ENCODE measurements around the gene FKBP2. TPM values are rescaled to one million over a fixed set of nuclear protein-coding genes. Genes with fewer than 3 reads are reported as not detected.
A peak's percentile ranks its signal among the peaks of the same experiment; 100 is the strongest.

FKBP2 gene
- total and polyA plus RNA-seq, 2 of the 13 experiments (the other 11 are each of a cell fraction or from before 2014, with no cell fraction given) = 30.1 to 53.3 TPM

DNA sequence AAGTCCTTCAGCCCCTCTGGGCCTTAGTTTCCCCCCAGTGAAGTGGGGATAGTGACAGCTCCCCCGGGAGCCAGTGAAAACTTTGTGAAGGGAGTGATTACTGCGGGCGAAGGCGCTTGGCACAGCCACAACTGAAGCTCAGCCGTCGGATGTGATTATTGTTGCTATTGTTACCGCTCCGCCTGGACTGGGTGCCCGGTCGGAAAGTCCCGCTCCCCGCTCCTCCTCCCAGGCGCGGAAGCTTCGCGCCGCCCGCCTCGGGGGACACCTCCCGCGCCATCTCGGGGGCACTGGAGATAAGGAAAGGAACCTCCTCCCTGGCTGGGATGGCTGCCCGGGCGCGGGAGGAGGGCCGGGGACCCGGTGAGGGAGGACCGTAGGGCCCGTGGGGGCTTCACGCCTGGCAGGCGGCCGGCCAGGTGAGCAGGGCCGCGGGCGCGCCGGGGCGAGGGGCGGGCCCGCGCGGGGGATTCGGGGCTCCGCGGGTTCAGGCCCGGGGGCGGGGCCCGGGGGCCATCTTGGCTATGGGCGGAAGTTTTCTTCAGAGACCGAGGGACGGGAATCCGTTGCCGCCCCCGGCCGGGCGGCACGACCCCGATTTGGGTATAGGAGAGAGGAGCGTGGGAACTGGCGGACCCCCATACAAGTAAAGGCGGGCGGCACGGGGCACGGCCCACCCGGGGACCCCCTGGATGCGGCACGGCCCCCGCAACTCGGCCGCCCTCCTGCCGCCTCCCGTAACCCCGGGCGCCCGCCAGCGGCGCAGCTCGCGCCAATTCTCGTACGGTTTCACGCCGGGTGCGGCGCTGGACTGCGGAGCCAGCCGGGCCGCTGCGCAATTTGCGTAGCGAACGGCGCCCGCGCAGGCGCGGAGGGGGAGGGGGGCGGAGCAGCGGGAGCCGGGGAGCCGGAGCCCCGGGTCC, 44.3 kb downstream of the FKBP2 start, which contains the start of gene GPR137 (continued):
- TF ChIP-seq ZNF142 (CRISPR knock-in tag; IDR thresholded peaks at IDR 0.05) = no peak
- TF ChIP-seq ZNF775 (CRISPR knock-in tag; IDR thresholded peaks at IDR 0.05; ENCODE audit: borderline replicate concordance) = no peak
- TF ChIP-seq SRF (IDR thresholded peaks at IDR 0.05; ENCODE audit: low read depth, low read length) = no peak
- no peak for TF ChIP-seq FOXA3 (CRISPR knock-in tag; IDR thresholded peaks at IDR 0.05)
- TF ChIP-seq ZNF879 (CRISPR knock-in tag; IDR thresholded peaks at IDR 0.05) = no peak
- no peak for TF ChIP-seq GTF2F1 (IDR thresholded peaks at IDR 0.05; ENCODE audit: low read length)
- TF ChIP-seq ZNF614 (CRISPR knock-in tag; IDR thresholded peaks at IDR 0.05; ENCODE audit: borderline replicate concordance) = peak; percentile 15; the same call in 1 of the 2 replicates
- no peak for TF ChIP-seq FOXJ3 (CRISPR knock-in tag; IDR thresholded peaks at IDR 0.05; ENCODE audit: borderline replicate concordance)
- no peak for TF ChIP-seq ZC3H13 (CRISPR knock-in tag; IDR thresholded peaks at IDR 0.05)
- no peak for TF ChIP-seq FLYWCH1 (CRISPR knock-in tag; IDR thresholded peaks at IDR 0.05)
- no peak for TF ChIP-seq TEAD2 (CRISPR knock-in tag; IDR thresholded peaks at IDR 0.05)
- TF ChIP-seq ZSCAN25 (CRISPR knock-in tag; IDR thresholded peaks at IDR 0.05) = no peak
- peak; percentile 61; the same call in 1 of the 2 replicates for TF ChIP-seq ZNF235 (CRISPR knock-in tag; IDR thresholded peaks at IDR 0.05; ENCODE audit: borderline replicate concordance)
- TF ChIP-seq ZNF674 (CRISPR knock-in tag; IDR thresholded peaks at IDR 0.05; ENCODE audit: low read depth) = no peak
- no peak for TF ChIP-seq KMT2B (CRISPR knock-in tag; IDR thresholded peaks at IDR 0.05)
- TF ChIP-seq ADNP (CRISPR knock-in tag; IDR thresholded peaks at IDR 0.05) = no peak
- TF ChIP-seq ZNF589 (CRISPR knock-in tag; conservative IDR thresholded peaks at IDR 0.05) = no peak
- TF ChIP-seq NFKBIZ (CRISPR knock-in tag; IDR thresholded peaks at IDR 0.05) = no peak
- no peak for TF ChIP-seq GPBP1L1 (CRISPR knock-in tag; IDR thresholded peaks at IDR 0.05)
- TF ChIP-seq TGIF2 (CRISPR knock-in tag; IDR thresholded peaks at IDR 0.05) = no peak; the same call in 1 of the 2 replicates
- TF ChIP-seq ZNF709 (CRISPR knock-in tag; IDR thresholded peaks at IDR 0.05) = no peak

Data from HepG2 (cell line).